Uterus (tissue), 2 donors: ENCODE measurements around the gene DNAJC18.
"Not testable (repeated sequence)": the region's sequence is repeated elsewhere in the genome, so short reads cannot be mapped to it uniquely, and the experiment has no call there.

Experiments used
- POLR2A ChIP-seq, 2 donors: fragments of 450-650 bp; IDR thresholded peaks; one replicate each; pipeline ENCODE4 v1.6.1; 2016; ENCODE audit warnings: antibody characterized with exemption in 2 of 2, mild to moderate bottlenecking in 1 of 2, moderate library complexity in 1 of 2
- TF ChIP-seq, protein P1 (sequence below), 4 experiments: fragments of 200-600 bp in 2 of 4; fragments of 450-650 bp in 2 of 4; sonication (generic) in 2 of 4; IDR thresholded peaks; one replicate each; pipeline ENCODE4 v1.5.1; 2016 to 2019; ENCODE audit warnings: antibody characterized with exemption in 4 of 4, mild to moderate bottlenecking in 2 of 4, moderate library complexity in 1 of 4

DNA sequence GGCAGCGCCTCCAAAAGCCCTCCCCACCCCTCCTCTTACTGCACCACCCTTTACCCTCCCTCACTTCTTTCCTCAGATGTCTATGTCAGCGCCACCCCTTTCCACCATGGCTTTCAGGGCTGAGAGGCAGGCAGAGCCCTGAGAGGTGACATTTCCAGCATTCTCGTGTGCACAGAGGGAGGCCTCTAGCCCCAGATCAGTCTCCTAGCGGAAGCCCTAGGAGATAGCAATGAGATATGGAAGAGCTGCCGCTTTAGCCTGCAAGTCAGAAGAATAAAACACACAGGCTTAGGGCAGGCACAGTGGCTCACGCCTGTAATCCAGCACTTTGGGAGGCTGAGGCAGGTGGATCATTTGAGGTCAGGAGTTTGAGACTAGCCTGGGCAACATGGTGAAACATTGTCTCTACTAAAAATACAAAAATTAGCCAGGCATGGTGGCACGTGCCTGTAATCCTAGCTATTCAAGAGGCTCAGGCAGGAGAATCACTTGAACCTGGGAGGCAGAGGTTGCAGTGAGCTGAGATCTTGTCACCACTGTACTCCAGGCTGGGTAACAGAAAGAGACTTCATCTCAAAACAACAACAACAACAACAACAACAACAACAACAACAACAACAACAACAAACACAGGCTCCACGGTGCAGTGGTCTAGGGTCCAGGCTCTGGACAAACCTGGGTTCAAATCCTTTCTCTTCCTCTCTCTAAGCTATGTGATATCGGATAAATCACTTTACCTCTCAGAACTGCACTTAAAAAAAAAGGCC is 39.5 kb upstream of the DNAJC18 start:
- not testable (repeated sequence) for TF ChIP-seq POLR2A (IDR thresholded peaks at IDR 0.05)
- TF ChIP-seq, protein P1, sequence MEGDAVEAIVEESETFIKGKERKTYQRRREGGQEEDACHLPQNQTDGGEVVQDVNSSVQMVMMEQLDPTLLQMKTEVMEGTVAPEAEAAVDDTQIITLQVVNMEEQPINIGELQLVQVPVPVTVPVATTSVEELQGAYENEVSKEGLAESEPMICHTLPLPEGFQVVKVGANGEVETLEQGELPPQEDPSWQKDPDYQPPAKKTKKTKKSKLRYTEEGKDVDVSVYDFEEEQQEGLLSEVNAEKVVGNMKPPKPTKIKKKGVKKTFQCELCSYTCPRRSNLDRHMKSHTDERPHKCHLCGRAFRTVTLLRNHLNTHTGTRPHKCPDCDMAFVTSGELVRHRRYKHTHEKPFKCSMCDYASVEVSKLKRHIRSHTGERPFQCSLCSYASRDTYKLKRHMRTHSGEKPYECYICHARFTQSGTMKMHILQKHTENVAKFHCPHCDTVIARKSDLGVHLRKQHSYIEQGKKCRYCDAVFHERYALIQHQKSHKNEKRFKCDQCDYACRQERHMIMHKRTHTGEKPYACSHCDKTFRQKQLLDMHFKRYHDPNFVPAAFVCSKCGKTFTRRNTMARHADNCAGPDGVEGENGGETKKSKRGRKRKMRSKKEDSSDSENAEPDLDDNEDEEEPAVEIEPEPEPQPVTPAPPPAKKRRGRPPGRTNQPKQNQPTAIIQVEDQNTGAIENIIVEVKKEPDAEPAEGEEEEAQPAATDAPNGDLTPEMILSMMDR (IDR thresholded peaks at IDR 0.05), result not testable (repeated sequence)
